Mesothelial cell of epicardium (in vitro differentiated cells): Measurements from ENCODE around the gene NR6A1. TPM values are rescaled to one million over a fixed set of nuclear protein-coding genes. Genes with fewer than 3 reads are reported as not detected.

Experiments used
- DNase-seq, 2 experiments: peaks; one replicate each; pipeline ENCODE4 v3.0.0; 2021; ENCODE audit warnings: low spot score in 2 of 2; ENCODE audit not compliant: unreplicated experiment in 2 of 2
- H3K27ac Mint-ChIP-seq: 2 replicates; pipeline ENCODE4 v1.8.0; 2021; ENCODE audit warnings: mixed read lengths
- H3K27me3 Mint-ChIP-seq: 2 replicates; pipeline ENCODE4 v1.8.0; 2021; ENCODE audit warnings: low read depth, mixed read lengths
- H3K36me3 Mint-ChIP-seq: 2 replicates; pipeline ENCODE4 v1.8.0; 2021; ENCODE audit warnings: mixed read lengths
- H3K4me1 Mint-ChIP-seq: 2 replicates; pipeline ENCODE4 v1.8.0; 2021; ENCODE audit warnings: mixed read lengths
- H3K4me3 Mint-ChIP-seq: 2 replicates; pipeline ENCODE4 v1.8.0; 2021; ENCODE audit warnings: mild to moderate bottlenecking, moderate library complexity, mixed read lengths
- H3K9me3 Mint-ChIP-seq: 2 replicates; pipeline ENCODE4 v1.8.0; 2021; ENCODE audit warnings: mixed read lengths
- CTCF ChIP-seq: fragments of 200-600 bp; sonication (generic); IDR thresholded peaks from one replicate; pipeline ENCODE4 v1.5.0; 2021; ENCODE audit warnings: antibody characterized with exemption; ENCODE audit not compliant: unreplicated experiment
- total RNA-seq: library from RNA; stranded (reverse); gene quantifications from 3 replicates; pipeline ENCODE4 v1.2.1, GENCODE V29; 2021

The NR6A1 gene
- total RNA-seq, 1 donor from 2014 or later, result 5.9 TPM

GRCh38 chr9:124762633-124763032 lies 8.5 kb downstream of the NR6A1 start:
- peaks cover 4% of the 10 kb centered on the region for H3K9me3 Mint-ChIP-seq

GRCh38 chr9:124761710-124762109 lies 9.4 kb downstream of the NR6A1 start:
- Mint-ChIP-seq H3K36me3 (no peaks in the 10 kb centered on the region), H3K4me1 (peaks cover 31% of the 10 kb centered on the region), H3K27me3 (peaks cover 4% of the 10 kb centered on the region), H3K4me3 (no peak overlapping the region), H3K9me3 (peaks cover 4% of the 10 kb centered on the region), H3K27ac (no peak overlapping the region)
- TF ChIP-seq CTCF, result no peak
- no peak for DNase-seq

More at GRCh38 chr9:124762633-124763032, 8.5 kb downstream of the NR6A1 start:
- no peak overlapping the region for H3K4me3 Mint-ChIP-seq
- H3K36me3 Mint-ChIP-seq, result no peaks in the 10 kb centered on the region
- H3K27me3 Mint-ChIP-seq, result peaks cover 7% of the 10 kb centered on the region
- H3K27ac Mint-ChIP-seq, result no peak overlapping the region
- peaks cover 23% of the 10 kb centered on the region for H3K4me1 Mint-ChIP-seq
- no peak for DNase-seq
- no peak for TF ChIP-seq CTCF

GRCh38 chr9:124761196-124761595 lies 9.9 kb downstream of the NR6A1 start:
- Mint-ChIP-seq H3K4me3 (no peak overlapping the region), H3K27ac (no peak overlapping the region), H3K9me3 (peaks cover 4% of the 10 kb centered on the region), H3K4me1 (peaks cover 36% of the 10 kb centered on the region), H3K27me3 (no peaks in the 10 kb centered on the region), H3K36me3 (no peaks in the 10 kb centered on the region)
- TF ChIP-seq CTCF, result no peak
- no peak for DNase-seq

- no peak for DNase-seq
- H3K4me3 Mint-ChIP-seq, result no peak overlapping the region
- H3K9me3 Mint-ChIP-seq, result peaks cover 4% of the 10 kb centered on the region
- TF ChIP-seq CTCF, result no peak
- no peaks in the 10 kb centered on the region for H3K27me3 Mint-ChIP-seq
- H3K27ac Mint-ChIP-seq, result no peak overlapping the region
- H3K4me1 Mint-ChIP-seq, result peaks cover 40% of the 10 kb centered on the region
- no peaks in the 10 kb centered on the region for H3K36me3 Mint-ChIP-seq
Measured at GRCh38 chr9:124760719-124761118, 10.4 kb downstream of the NR6A1 start.

- Mint-ChIP-seq H3K36me3 (no peaks in the 10 kb centered on the region), H3K27me3 (no peaks in the 10 kb centered on the region), H3K9me3 (peaks cover 4% of the 10 kb centered on the region), H3K4me1 (peaks cover 52% of the 10 kb centered on the region), H3K27ac (peak overlapping the region; percentile 80), H3K4me3 (peak overlapping the region; percentile 20)
- TF ChIP-seq CTCF, result no peak
- DNase-seq, result no peak
Measured at GRCh38 chr9:124759327-124759726, 11.8 kb downstream of the NR6A1 start.

GRCh38 chr9:124758691-124759090 lies 12.4 kb downstream of the NR6A1 start:
- Mint-ChIP-seq H3K9me3 (peaks cover 4% of the 10 kb centered on the region), H3K27ac (peak overlapping the region; percentile 80), H3K27me3 (no peaks in the 10 kb centered on the region), H3K4me1 (peaks cover 54% of the 10 kb centered on the region), H3K36me3 (no peaks in the 10 kb centered on the region), H3K4me3 (no peak overlapping the region)
- no peak for DNase-seq
- TF ChIP-seq CTCF, result no peak
